ENCODE measurements around the gene PKIG.

PKIG gene

DNA sequence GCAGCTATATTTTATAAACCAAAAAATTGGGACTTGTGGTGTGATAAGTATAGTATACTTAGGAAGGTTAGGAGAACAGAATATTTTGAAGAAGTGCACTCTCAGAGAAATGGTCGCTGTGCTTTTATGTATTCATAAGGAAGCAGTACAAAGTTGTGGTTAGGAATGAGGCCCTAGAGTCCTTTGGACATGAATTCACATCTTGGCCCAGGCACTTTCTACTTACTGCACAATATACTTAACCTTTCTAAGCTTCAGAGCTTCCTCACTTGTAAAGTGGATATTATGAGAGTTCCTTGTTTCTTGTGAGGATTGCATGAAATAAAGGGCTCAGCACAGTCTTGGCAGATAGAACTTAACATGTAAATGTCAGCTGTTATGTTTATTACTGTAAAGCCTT is 39.5 kb upstream of the PKIG start:
- TF ChIP-seq, protein P1, sequence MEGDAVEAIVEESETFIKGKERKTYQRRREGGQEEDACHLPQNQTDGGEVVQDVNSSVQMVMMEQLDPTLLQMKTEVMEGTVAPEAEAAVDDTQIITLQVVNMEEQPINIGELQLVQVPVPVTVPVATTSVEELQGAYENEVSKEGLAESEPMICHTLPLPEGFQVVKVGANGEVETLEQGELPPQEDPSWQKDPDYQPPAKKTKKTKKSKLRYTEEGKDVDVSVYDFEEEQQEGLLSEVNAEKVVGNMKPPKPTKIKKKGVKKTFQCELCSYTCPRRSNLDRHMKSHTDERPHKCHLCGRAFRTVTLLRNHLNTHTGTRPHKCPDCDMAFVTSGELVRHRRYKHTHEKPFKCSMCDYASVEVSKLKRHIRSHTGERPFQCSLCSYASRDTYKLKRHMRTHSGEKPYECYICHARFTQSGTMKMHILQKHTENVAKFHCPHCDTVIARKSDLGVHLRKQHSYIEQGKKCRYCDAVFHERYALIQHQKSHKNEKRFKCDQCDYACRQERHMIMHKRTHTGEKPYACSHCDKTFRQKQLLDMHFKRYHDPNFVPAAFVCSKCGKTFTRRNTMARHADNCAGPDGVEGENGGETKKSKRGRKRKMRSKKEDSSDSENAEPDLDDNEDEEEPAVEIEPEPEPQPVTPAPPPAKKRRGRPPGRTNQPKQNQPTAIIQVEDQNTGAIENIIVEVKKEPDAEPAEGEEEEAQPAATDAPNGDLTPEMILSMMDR (IDR thresholded peaks at IDR 0.05; ENCODE audit: low read length, missing control alignments), result no peak
- no peak overlapping the region for H3K4me3 ChIP-seq (replicated peaks; ENCODE audit: low read depth, low read length)
- no peak for DNase-seq (ENCODE audit: low read depth)

DNA sequence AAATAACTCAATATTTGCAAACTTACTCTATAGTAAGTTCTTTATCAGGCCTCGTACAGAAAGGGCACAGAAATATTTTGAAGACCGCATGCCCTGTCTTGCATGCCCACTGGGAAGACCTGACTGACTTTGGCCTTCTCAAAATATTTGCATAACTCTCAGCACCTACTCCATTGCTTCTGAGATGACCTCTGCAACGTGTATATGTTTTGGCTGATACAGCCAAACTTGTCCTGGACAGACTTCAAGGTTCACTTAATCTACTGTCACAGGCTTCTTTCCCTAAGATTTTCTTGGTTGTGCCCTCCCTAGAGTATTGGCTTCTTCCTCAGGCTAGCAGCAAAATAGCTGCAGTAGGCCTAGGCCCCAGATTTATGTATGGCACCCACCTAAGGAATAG is 39.0 kb upstream of the PKIG start:
- TF ChIP-seq, protein P1 (IDR thresholded peaks at IDR 0.05; ENCODE audit: low read length, missing control alignments), result no peak
- no peak for DNase-seq (ENCODE audit: low read depth)
- H3K4me3 ChIP-seq (replicated peaks; ENCODE audit: low read depth, low read length), result no peak overlapping the region

DNA sequence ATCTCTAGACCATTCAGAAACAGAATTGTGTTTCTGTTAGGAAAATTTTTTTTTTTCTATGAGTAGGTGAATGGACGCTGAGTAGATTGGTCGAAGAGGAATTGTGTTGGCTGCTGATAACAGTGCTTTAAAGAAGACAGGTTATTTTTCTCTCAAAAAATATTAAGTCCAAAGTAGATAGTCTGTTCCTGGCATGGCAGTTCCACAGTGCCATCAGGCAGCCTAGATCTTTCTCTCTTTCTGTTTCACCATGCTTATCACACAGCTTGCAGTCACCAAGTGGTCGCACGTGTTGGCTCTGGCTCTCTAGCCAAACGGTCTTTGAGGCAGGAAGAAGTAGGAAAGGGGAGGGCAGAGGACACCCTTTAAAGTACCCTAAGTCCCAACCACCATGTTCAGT is 38.1 kb upstream of the PKIG start:
- TF ChIP-seq, protein P1 (IDR thresholded peaks at IDR 0.05; ENCODE audit: low read length, missing control alignments), result no peak
- DNase-seq (ENCODE audit: low read depth), result no peak
- H3K4me3 ChIP-seq (replicated peaks; ENCODE audit: low read depth, low read length), result no peak overlapping the region

DNA sequence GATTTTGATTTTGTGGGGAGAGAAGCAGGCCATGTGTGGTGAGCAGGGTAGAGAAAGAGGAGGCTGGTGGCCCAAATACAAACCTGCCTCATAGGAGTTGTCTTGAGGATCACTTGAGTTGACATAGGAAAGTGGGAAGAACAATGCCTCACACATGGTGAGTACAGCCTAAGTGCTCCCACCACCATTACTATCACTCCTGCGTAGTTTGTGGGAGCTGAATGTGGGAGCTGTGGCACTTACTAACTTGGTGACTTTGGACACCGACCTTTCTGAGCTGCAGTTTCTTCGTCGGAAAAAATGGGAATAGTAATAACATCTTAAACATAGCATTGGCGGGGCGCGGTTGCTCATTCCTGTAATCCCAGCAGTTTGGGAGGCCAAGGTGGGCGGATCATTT is 35.0 kb upstream of the PKIG start:
- DNase-seq (ENCODE audit: low read depth), result no peak
- TF ChIP-seq, protein P1 (IDR thresholded peaks at IDR 0.05; ENCODE audit: low read length, missing control alignments), result no peak
- H3K4me3 ChIP-seq (replicated peaks; ENCODE audit: low read depth, low read length), result no peak overlapping the region

DNA sequence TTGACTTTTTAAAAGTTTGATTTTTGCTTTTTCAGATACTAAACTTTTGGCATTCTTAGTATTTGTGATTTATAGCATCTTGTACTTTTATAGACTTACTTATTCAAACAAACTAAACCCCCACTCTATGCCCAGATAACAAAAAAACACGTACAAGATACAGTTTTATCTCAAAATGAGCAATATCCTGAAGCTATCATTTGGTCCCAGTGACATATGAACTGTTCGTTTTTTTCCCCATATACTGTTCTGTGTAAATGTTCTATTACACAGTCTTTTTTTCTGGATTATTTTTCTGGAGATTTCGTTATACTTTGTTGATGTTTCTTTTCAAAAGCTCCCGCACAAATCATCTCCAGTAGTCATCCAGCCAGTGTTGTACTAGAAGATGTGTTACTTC is 33.3 kb upstream of the PKIG start:
- no peak overlapping the region for H3K4me3 ChIP-seq (replicated peaks; ENCODE audit: low read depth, low read length)
- DNase-seq (ENCODE audit: low read depth), result peak; percentile 38
- TF ChIP-seq, protein P1 (IDR thresholded peaks at IDR 0.05; ENCODE audit: low read length, missing control alignments), result no peak

DNA sequence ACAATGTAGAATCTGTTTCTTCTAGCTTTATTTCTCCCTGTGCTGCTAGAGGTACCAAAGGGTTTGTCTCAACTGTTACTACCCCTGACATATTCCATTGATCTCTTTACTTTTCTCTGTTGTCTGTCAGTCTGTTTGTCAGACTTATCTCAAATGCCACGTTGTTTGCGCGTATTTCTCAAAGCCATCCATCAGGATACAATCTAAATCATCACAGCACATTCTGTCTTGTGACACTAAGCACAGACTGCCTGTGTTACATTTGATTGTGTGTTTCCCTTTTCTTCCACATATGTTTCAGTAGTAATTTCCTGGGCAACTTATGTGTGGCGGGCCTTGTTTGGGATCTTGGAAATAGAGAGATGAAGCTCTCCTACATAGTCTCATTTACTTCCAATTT is 30.3 kb upstream of the PKIG start:
- no peak for DNase-seq (ENCODE audit: low read depth)
- no peak overlapping the region for H3K4me3 ChIP-seq (replicated peaks; ENCODE audit: low read depth, low read length)
- TF ChIP-seq, protein P1 (IDR thresholded peaks at IDR 0.05; ENCODE audit: low read length, missing control alignments), result no peak

- TF ChIP-seq, protein P1 (IDR thresholded peaks at IDR 0.05; ENCODE audit: low read length, missing control alignments), result no peak
- DNase-seq (ENCODE audit: low read depth), result no peak
Observed at GRCh38 chr20:44552568-44552949, 29.8 kb upstream of the PKIG start.

More at GRCh38 chr20:44552568-44552949, 29.8 kb upstream of the PKIG start:
- no peak overlapping the region for H3K4me3 ChIP-seq (replicated peaks; ENCODE audit: low read depth, low read length)

All from fibroblast of pulmonary artery (primary cell).